ENCODE measurements around the gene SEC14L3.

The SEC14L3 gene

GRCh38 chr22:30421695-30422480 is 49.9 kb downstream of the SEC14L3 start:
- DNase-seq, result no peak

- no peak for DNase-seq
These were observed 51.3 kb downstream of the SEC14L3 start for GRCh38 chr22:30420347-30421125.

DNA sequence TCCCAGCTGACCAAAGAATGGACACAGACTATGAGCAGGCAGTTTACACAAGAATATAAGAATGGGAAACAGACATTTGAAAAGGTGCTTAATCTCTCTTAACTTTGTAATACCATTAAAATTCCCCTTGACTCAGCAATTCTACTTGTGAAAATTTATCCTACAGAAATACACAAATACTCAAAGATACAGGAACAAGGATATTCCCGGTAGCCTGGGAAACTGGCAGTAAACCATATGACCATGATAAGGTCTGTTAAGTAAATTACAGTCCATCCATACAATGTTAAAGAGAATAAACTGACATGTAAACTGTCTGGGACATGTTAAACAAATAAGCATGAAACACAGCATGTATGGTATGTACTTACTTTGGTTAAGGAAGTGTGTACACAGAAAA is 55.0 kb downstream of the SEC14L3 start:
- no peak for DNase-seq

GRCh38 chr22:30416403-30416802 is 55.4 kb downstream of the SEC14L3 start:
- no peak for DNase-seq

DNA sequence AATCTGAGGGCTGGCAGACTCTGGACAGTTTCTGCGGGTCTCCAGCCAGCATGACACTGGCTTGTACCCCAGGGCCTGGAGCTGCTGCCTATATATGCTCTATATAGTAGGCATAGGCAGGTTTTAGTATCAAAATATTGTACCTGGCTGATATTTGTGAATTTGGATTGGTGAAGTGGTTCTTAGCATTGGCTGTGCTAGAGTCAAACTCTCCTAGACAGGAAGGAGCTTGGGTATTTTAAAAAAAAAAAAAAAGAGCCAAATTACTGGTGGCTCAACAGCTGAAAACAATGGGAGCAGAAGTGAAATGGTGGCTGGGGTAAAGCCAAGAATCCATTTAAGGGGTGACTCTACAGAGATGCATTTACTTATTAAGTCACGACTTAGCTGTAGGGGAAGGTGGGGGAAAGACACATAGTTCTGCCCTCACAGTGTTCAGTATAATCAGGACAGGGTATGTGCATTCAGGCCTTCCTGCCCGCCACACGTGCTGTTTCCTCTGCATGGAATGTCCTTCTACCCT is 57.2 kb downstream of the SEC14L3 start:
- DNase-seq, result no peak

GRCh38 chr22:30413745-30414524 is 57.9 kb downstream of the SEC14L3 start:
- DNase-seq, result no peak

- no peak for DNase-seq
These were observed 58.8 kb downstream of the SEC14L3 start for GRCh38 chr22:30413001-30413400.

DNA sequence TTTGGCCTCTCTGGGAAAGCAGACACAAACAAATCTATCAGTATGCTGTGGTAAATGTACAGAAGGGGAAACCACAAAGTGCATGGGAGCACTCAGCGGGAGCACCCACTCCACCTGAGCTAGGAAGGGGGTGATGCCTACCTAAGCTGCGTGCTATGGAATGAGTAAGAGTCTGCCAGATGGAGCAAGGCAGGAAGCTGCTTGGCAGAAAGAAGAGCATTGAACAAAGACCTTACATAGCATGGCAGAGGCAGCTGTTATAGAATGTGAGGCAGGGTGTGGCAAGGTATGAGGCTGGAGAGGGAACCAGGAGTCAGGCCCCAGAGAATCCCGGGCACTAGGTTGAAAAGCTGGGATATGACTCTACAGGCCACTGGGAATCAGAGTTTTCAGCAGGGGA is 60.0 kb downstream of the SEC14L3 start:
- no peak for DNase-seq

Measured in left hindlimb (tissue), 1 donor.